Mesenchymal stem cell (in vitro differentiated cells and primary cell): ENCODE results near the gene HOXD13.

ENCODE experiments used
- DNase-seq: peaks from one replicate; pipeline ENCODE4 v3.0.0-alpha.2; 2013
- H2AFZ ChIP-seq: one replicate; pipeline ENCODE4 v1.6.1; 2013; ENCODE audit warnings: low read depth, mild to moderate bottlenecking, control low read depth, inconsistent platforms, low read length, moderate library complexity
- H2AK5ac ChIP-seq: 2 replicates; pipeline ENCODE4 v1.6.1; 2013; ENCODE audit warnings: low read length, moderate library complexity, mild to moderate bottlenecking, inconsistent platforms; ENCODE audit not compliant: severe bottlenecking
- H2BK120ac ChIP-seq: one replicate; pipeline ENCODE4 v1.6.1; 2013; ENCODE audit warnings: low read depth, mild to moderate bottlenecking, inconsistent platforms, low read length, moderate library complexity
- H2BK12ac ChIP-seq, 2 experiments: one replicate each; pipeline ENCODE4 v1.6.1; 2013; ENCODE audit warnings: inconsistent platforms in 2 of 2, low read length in 2 of 2, mild to moderate bottlenecking in 2 of 2, moderate library complexity in 2 of 2, control low read depth in 1 of 2
- H2BK15ac ChIP-seq: one replicate; pipeline ENCODE4 v1.6.1; 2013; ENCODE audit warnings: mild to moderate bottlenecking, low read depth, inconsistent platforms; ENCODE audit not compliant: poor library complexity, severe bottlenecking
- H2BK5ac ChIP-seq: 2 replicates; pipeline ENCODE4 v1.6.1; 2013; ENCODE audit warnings: low read depth, mild to moderate bottlenecking, low read length, control low read depth, inconsistent platforms; ENCODE audit not compliant: poor library complexity, severe bottlenecking
- H3K14ac ChIP-seq, 2 experiments: one replicate each; pipeline ENCODE4 v1.6.1; 2013; ENCODE audit warnings: inconsistent platforms in 2 of 2, low read length in 2 of 2, control low read depth in 1 of 2, mild to moderate bottlenecking in 1 of 2, moderate library complexity in 1 of 2
- H3K18ac ChIP-seq, 2 experiments: one replicate each; pipeline ENCODE4 v1.6.1; 2013; ENCODE audit warnings: inconsistent platforms in 2 of 2, low read length in 2 of 2, control low read depth in 1 of 2, low read depth in 1 of 2, mild to moderate bottlenecking in 1 of 2
- H3K23ac ChIP-seq, 2 experiments: one replicate each; pipeline ENCODE4 v1.6.1; 2013; ENCODE audit warnings: inconsistent platforms in 2 of 2, low read length in 2 of 2, mild to moderate bottlenecking in 2 of 2, moderate library complexity in 2 of 2, control low read depth in 1 of 2
- H3K27ac ChIP-seq: 2 replicates; pipeline ENCODE4 v1.5.1; 2013; ENCODE audit warnings: mild to moderate bottlenecking, moderate library complexity, low read length, control low read depth, inconsistent platforms; ENCODE audit not compliant: poor library complexity, severe bottlenecking
- H3K27me3 ChIP-seq, 2 experiments: 2 replicates each; pipeline versions ENCODE4 v1.6.1 to v1.7.0; 2013; ENCODE audit warnings: low read length in 2 of 2, mild to moderate bottlenecking in 2 of 2, moderate library complexity in 2 of 2, control low read depth in 1 of 2, inconsistent platforms in 1 of 2; ENCODE audit not compliant: control insufficient read depth in 1 of 2, insufficient read depth in 1 of 2
- H3K36me3 ChIP-seq, 2 experiments: 2 replicates each; pipeline versions ENCODE4 v1.6.1 to v1.7.0; 2013; ENCODE audit warnings: low read length in 2 of 2, control low read depth in 1 of 2, inconsistent platforms in 1 of 2, low read depth in 1 of 2, mild to moderate bottlenecking in 1 of 2; ENCODE audit not compliant: insufficient read depth in 2 of 2, control insufficient read depth in 1 of 2
- H3K4ac ChIP-seq, 2 experiments: one replicate each; pipeline ENCODE4 v1.6.1; 2013; ENCODE audit warnings: inconsistent platforms in 2 of 2, low read length in 2 of 2, mild to moderate bottlenecking in 2 of 2, moderate library complexity in 2 of 2, control low read depth in 1 of 2, low read depth in 1 of 2
- H3K4me1 ChIP-seq: 2 replicates; pipeline ENCODE4 v1.6.1; 2013; ENCODE audit warnings: low read depth, low read length, control low read depth; ENCODE audit not compliant: control insufficient read depth, insufficient read depth
- H3K4me2 ChIP-seq: 2 replicates; pipeline ENCODE4 v1.6.1; 2013; ENCODE audit warnings: low read length, mild to moderate bottlenecking, inconsistent platforms; ENCODE audit not compliant: poor library complexity, severe bottlenecking
- H3K4me3 ChIP-seq, 2 experiments: 2 replicates each; pipeline versions ENCODE4 v1.5.1 to v1.7.0; 2013; ENCODE audit warnings: low read length in 2 of 2, mild to moderate bottlenecking in 2 of 2, control low read depth in 1 of 2, low read depth in 1 of 2; ENCODE audit not compliant: insufficient read depth in 1 of 2
- H3K79me1 ChIP-seq: replicated peaks from 2 replicates; pipeline ENCODE4 v1.6.1; 2013; ENCODE audit warnings: mild to moderate bottlenecking, control low read depth, low read length, inconsistent platforms; ENCODE audit not compliant: poor library complexity, severe bottlenecking
- H3K9ac ChIP-seq: 2 replicates; pipeline ENCODE4 v1.7.0; 2013; ENCODE audit warnings: mild to moderate bottlenecking, low read length, moderate library complexity
- H3K9me3 ChIP-seq: 2 replicates; pipeline ENCODE4 v1.7.0; 2013; ENCODE audit warnings: mild to moderate bottlenecking, low read length; ENCODE audit not compliant: control insufficient read depth
- H4K8ac ChIP-seq: one replicate; pipeline ENCODE4 v1.6.1; 2013; ENCODE audit warnings: inconsistent platforms, mild to moderate bottlenecking, low read length, moderate library complexity
- H4K91ac ChIP-seq: one replicate; pipeline ENCODE4 v1.6.1; 2013; ENCODE audit warnings: mild to moderate bottlenecking, low read length, inconsistent platforms
- WGBS: methylation state at CpG from one replicate; pipeline ENCODE4 v1.1.7; 2013; ENCODE audit warnings: mixed read lengths; 5-methylcytosine and 5-hydroxymethylcytosine counted together

Gene HOXD13

GRCh38 chr2:176114930-176115625, 22.6 kb downstream of the HOXD13 start:
- H2AK5ac ChIP-seq, result no peak overlapping the region
- no peaks in the 10 kb centered on the region for H3K79me1 ChIP-seq
- no peak overlapping the region for H3K14ac ChIP-seq
- H3K9me3 ChIP-seq, result no peaks in the 10 kb centered on the region
- H3K18ac ChIP-seq, result no peak overlapping the region
- peaks cover 9% of the 10 kb centered on the region for H3K4me1 ChIP-seq
- H2BK5ac ChIP-seq, result no peak overlapping the region
- no peak overlapping the region for H3K23ac ChIP-seq
- peaks cover 97 to 99% of the 10 kb centered on the region in 2 experiments for H3K27me3 ChIP-seq
- H3K4ac ChIP-seq, result no peak overlapping the region
- WGBS, result 0% methylated on average over 3 of the region's 16 CpGs
- no peak overlapping the region for H4K91ac ChIP-seq
- H3K27ac ChIP-seq, result no peak overlapping the region
- H3K9ac ChIP-seq, result no peak overlapping the region
- H3K4me3 ChIP-seq, result no peak overlapping the region
- no peak overlapping the region for H4K8ac ChIP-seq
- no peak for DNase-seq
- H2BK15ac ChIP-seq, result no peak overlapping the region
- no peak overlapping the region for H2BK120ac ChIP-seq
- H3K4me2 ChIP-seq, result no peak overlapping the region
- H2BK12ac ChIP-seq, result no peak overlapping the region
- H3K36me3 ChIP-seq, result no peaks in the 10 kb centered on the region
- H2AFZ ChIP-seq, result no peak overlapping the region

- Histone ChIP-seq H3K27me3 (peaks cover 97 to 99% of the 10 kb centered on the region in 2 experiments), H2BK120ac (no peak within 1 kb of the TSS), H2BK15ac (no peak within 1 kb of the TSS), H3K4me2 (no peak within 1 kb of the TSS), H3K27ac (no peak within 1 kb of the TSS), H3K23ac (no peak within 1 kb of the TSS), H3K4me1 (peaks cover 9% of the 10 kb centered on the region), H3K14ac (no peak within 1 kb of the TSS), H4K8ac (no peak within 1 kb of the TSS), H3K9ac (peak within 1 kb of the TSS; percentile 43), H3K18ac (no peak within 1 kb of the TSS), H3K4ac (no peak within 1 kb of the TSS), H2BK5ac (no peak within 1 kb of the TSS), H2AFZ (no peak within 1 kb of the TSS), H2AK5ac (no peak within 1 kb of the TSS), H3K9me3 (no peaks in the 10 kb centered on the region), H3K79me1 (no peaks in the 10 kb centered on the region), H4K91ac (no peak within 1 kb of the TSS), H3K36me3 (no peaks in the 10 kb centered on the region), H2BK12ac (no peak within 1 kb of the TSS), H3K4me3 (peak within 1 kb of the TSS; percentile 18 to 70)
- 5% methylated on average over 66 of the region's 66 CpGs for WGBS
- no peak for DNase-seq
These were observed 23.6 kb downstream of the HOXD13 start, which contains the start of gene HOXD10 for GRCh38 chr2:176115883-176116813. HOXD10 (plus strand) TSS chr2:176116778; CDS start chr2:176116834, 56 bp downstream.

GRCh38 chr2:176117162-176117822, 24.8 kb downstream of the HOXD13 start:
- H3K27me3 ChIP-seq, result peaks cover 94 to 99% of the 10 kb centered on the region in 2 experiments
- no peak overlapping the region for H3K27ac ChIP-seq
- H3K9me3 ChIP-seq, result no peaks in the 10 kb centered on the region
- peak overlapping the region in 1 of 2 experiments; percentile 70 for H3K4me3 ChIP-seq
- no peak overlapping the region for H2BK5ac ChIP-seq
- no peak overlapping the region for H3K4ac ChIP-seq
- H3K79me1 ChIP-seq, result no peaks in the 10 kb centered on the region
- no peak overlapping the region for H2AFZ ChIP-seq
- H4K8ac ChIP-seq, result no peak overlapping the region
- H3K9ac ChIP-seq, result no peak overlapping the region
- no peak overlapping the region for H3K18ac ChIP-seq
- H2BK120ac ChIP-seq, result no peak overlapping the region
- H3K14ac ChIP-seq, result no peak overlapping the region
- no peak overlapping the region for H2BK15ac ChIP-seq
- H2AK5ac ChIP-seq, result no peak overlapping the region
- no peak overlapping the region for H3K4me2 ChIP-seq
- WGBS, result 62% methylated on average over 40 of the region's 40 CpGs
- no peak overlapping the region for H2BK12ac ChIP-seq
- no peaks in the 10 kb centered on the region for H3K36me3 ChIP-seq
- DNase-seq, result no peak
- H3K4me1 ChIP-seq, result peaks cover 14% of the 10 kb centered on the region
- no peak overlapping the region for H3K23ac ChIP-seq
- no peak overlapping the region for H4K91ac ChIP-seq
